GM12801 (cell line): Measurements from ENCODE around the gene IPO7.

Source experiments
- CTCF ChIP-seq: IDR thresholded peaks from one replicate; pipeline ENCODE4 v1.5.1; 2011; ENCODE audit warnings: control low read depth; ENCODE audit not compliant: insufficient read length; ENCODE audit errors: extremely low read depth

IPO7 gene

GRCh38 chr11:9446230-9446629 lies 61.8 kb downstream of the IPO7 start:
- no peak for TF ChIP-seq CTCF

- TF ChIP-seq CTCF, result no peak
Observed at GRCh38 chr11:9448576-9449352, 64.3 kb downstream of the IPO7 start.

- no peak for TF ChIP-seq CTCF
Observed at GRCh38 chr11:9455722-9456121, 71.3 kb downstream of the IPO7 start.

- no peak for TF ChIP-seq CTCF
Observed at GRCh38 chr11:9459667-9460321, 75.3 kb downstream of the IPO7 start.

GRCh38 chr11:9460322-9461062 lies 76.0 kb downstream of the IPO7 start, which contains the start of gene ZNF143:
ZNF143 (plus strand) TSS chr11:9461012; CDS start chr11:9471309, 10,297 bp downstream.
- no peak for TF ChIP-seq CTCF

- TF ChIP-seq CTCF, result no peak
Observed at GRCh38 chr11:9461063-9461759, 76.8 kb downstream of the IPO7 start.

- TF ChIP-seq CTCF, result no peak
Observed at GRCh38 chr11:9461760-9462134, 77.3 kb downstream of the IPO7 start.
